Measurements from ENCODE around the gene FTSJ3.

FTSJ3 gene

DNA sequence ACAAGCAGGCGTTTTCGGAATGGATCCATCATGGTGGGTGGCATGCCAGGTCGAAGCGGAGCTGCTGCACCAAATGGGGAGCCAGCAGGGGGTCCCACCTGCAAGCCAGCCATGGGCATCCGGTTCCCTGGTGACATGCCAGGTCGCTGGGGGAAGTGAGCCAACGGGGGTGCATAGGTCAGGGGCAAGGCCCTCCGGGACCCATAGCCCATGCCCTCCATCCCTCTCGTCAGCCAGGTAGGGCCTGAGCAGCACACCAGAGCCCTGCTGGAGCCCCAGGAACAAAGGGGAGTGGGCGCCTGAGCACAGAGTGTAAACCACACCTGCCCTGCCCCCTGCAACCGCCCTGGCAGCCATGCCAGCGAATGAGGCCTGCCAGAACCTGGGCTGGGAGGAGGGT, 10.0 kb upstream of the FTSJ3 start:
- H3K4me1 ChIP-seq (ENCODE audit: control insufficient read depth, insufficient read depth, low read length), result peaks cover 20% of the 10 kb centered on the region
- ChIA-PET CTCF (interaction anchor here (0.7 to 1.5 kb wide), 2 partner anchors 9 to 11 kb away, joined by 5 read pairs; no protein-coding TSS in a partner anchor), POLR2A (interaction anchor here (6.5 kb wide), 1 partner anchor 8 kb away, joined by 65 read pairs; the partner anchor contains the start of genes FTSJ3 and PSMC5)
- H3K27ac ChIP-seq (ENCODE audit: extremely low read depth, low read depth, low read length), result no peak overlapping the region
- H3K36me3 ChIP-seq (ENCODE audit: control insufficient read depth in 2 of 2, insufficient read depth in 1 of 2, low read length in 2 of 2), result peaks cover 33 to 59% of the 10 kb centered on the region in 2 experiments
- no peak overlapping the region for H3K4me3 ChIP-seq (ENCODE audit: low read depth, low read length)
- TF ChIP-seq ZNF639 (tag by site-specific recombination; IDR thresholded peaks at IDR 0.05) (no peak), ZNF664 (tag by site-specific recombination; IDR thresholded peaks at IDR 0.05) (no peak), ZNF155 (tag by site-specific recombination; IDR thresholded peaks at IDR 0.05) (no peak), FEZF1 (tag by site-specific recombination; IDR thresholded peaks at IDR 0.05) (no peak), RBAK (tag by site-specific recombination; IDR thresholded peaks at IDR 0.05) (no peak), GLIS2 (tag by site-specific recombination; IDR thresholded peaks at IDR 0.05) (peak; percentile 14; the same call in 1 of the 2 replicates), ZXDB (tag by site-specific recombination; IDR thresholded peaks at IDR 0.05) (no peak)
- TF ChIP-seq, protein P1, sequence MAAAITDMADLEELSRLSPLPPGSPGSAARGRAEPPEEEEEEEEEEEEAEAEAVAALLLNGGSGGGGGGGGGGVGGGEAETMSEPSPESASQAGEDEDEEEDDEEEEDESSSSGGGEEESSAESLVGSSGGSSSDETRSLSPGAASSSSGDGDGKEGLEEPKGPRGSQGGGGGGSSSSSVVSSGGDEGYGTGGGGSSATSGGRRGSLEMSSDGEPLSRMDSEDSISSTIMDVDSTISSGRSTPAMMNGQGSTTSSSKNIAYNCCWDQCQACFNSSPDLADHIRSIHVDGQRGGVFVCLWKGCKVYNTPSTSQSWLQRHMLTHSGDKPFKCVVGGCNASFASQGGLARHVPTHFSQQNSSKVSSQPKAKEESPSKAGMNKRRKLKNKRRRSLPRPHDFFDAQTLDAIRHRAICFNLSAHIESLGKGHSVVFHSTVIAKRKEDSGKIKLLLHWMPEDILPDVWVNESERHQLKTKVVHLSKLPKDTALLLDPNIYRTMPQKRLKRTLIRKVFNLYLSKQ (tag by site-specific recombination; IDR thresholded peaks at IDR 0.05; ENCODE audit: borderline replicate concordance), result no peak
- H3K9me3 ChIP-seq (ENCODE audit: control insufficient read depth, insufficient read depth, low read depth, low read length), result no peaks in the 10 kb centered on the region

GRCh38 chr17:63836811-63837210, 9.3 kb upstream of the FTSJ3 start:
- Histone ChIP-seq H3K27ac (ENCODE audit: extremely low read depth, low read depth, low read length) (no peak overlapping the region), H3K4me3 (ENCODE audit: low read depth, low read length) (no peak overlapping the region), H3K4me1 (ENCODE audit: control insufficient read depth, insufficient read depth, low read length) (peaks cover 20% of the 10 kb centered on the region), H3K9me3 (ENCODE audit: control insufficient read depth, insufficient read depth, low read depth, low read length) (no peaks in the 10 kb centered on the region), H3K36me3 (ENCODE audit: control insufficient read depth in 2 of 2, insufficient read depth in 1 of 2, low read length in 2 of 2) (peaks cover 38 to 66% of the 10 kb centered on the region in 2 experiments)
- POLR2A ChIA-PET, result interaction anchor here (6.5 kb wide), 1 partner anchor 7 kb away, joined by 65 read pairs; the partner anchor contains the start of genes FTSJ3 and PSMC5
- TF ChIP-seq, protein P2, sequence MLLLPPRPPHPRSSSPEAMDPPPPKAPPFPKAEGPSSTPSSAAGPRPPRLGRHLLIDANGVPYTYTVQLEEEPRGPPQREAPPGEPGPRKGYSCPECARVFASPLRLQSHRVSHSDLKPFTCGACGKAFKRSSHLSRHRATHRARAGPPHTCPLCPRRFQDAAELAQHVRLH (tag by site-specific recombination; IDR thresholded peaks at IDR 0.05), result no peak
- no peak for TF ChIP-seq ZFP41 (tag by site-specific recombination; IDR thresholded peaks at IDR 0.05; ENCODE audit: borderline replicate concordance)
- TF ChIP-seq ZNF335 (tag by site-specific recombination; conservative IDR thresholded peaks at IDR 0.05), result no peak
- TF ChIP-seq ZBTB21 (tag by site-specific recombination; IDR thresholded peaks at IDR 0.05), result no peak
- no peak for TF ChIP-seq ZNF843 (tag by site-specific recombination; IDR thresholded peaks at IDR 0.05)
- no peak for TF ChIP-seq ZNF585B (tag by site-specific recombination; IDR thresholded peaks at IDR 0.05)
- TF ChIP-seq ZNF560 (tag by site-specific recombination; IDR thresholded peaks at IDR 0.05; ENCODE audit: borderline replicate concordance), result no peak
- no peak for TF ChIP-seq ZNF521 (tag by site-specific recombination; IDR thresholded peaks at IDR 0.05)
- TF ChIP-seq ZNF239 (tag by site-specific recombination; IDR thresholded peaks at IDR 0.05), result no peak
- no peak for TF ChIP-seq ZNF626 (tag by site-specific recombination; IDR thresholded peaks at IDR 0.05)
- no peak for TF ChIP-seq ZNF449 (tag by site-specific recombination; IDR thresholded peaks at IDR 0.05)
- TF ChIP-seq ZNF629 (tag by site-specific recombination; IDR thresholded peaks at IDR 0.05), result no peak
- no peak for TF ChIP-seq ZNF10 (tag by site-specific recombination; IDR thresholded peaks at IDR 0.05)
- TF ChIP-seq ZXDB (tag by site-specific recombination; IDR thresholded peaks at IDR 0.05), result no peak
- TF ChIP-seq ZNF184 (tag by site-specific recombination; IDR thresholded peaks at IDR 0.05), result no peak
- no peak for TF ChIP-seq ZFP3 (tag by site-specific recombination; IDR thresholded peaks at IDR 0.05; ENCODE audit: low read depth)
- CTCF ChIA-PET, result interaction anchor here (0.5 to 1.5 kb wide), 3 partner anchors 8 to 72 kb away, joined by 3 to 5 read pairs (median 5); no protein-coding TSS in a partner anchor

Data from HEK293 (cell line).